ENCODE measurements around the gene IGFBP6. TPM values are rescaled to one million over a fixed set of nuclear protein-coding genes. Genes with fewer than 3 reads are reported as not detected.

Gene IGFBP6
- total RNA-seq, 1 experiment from 2014 or later: 4.2 TPM

DNA sequence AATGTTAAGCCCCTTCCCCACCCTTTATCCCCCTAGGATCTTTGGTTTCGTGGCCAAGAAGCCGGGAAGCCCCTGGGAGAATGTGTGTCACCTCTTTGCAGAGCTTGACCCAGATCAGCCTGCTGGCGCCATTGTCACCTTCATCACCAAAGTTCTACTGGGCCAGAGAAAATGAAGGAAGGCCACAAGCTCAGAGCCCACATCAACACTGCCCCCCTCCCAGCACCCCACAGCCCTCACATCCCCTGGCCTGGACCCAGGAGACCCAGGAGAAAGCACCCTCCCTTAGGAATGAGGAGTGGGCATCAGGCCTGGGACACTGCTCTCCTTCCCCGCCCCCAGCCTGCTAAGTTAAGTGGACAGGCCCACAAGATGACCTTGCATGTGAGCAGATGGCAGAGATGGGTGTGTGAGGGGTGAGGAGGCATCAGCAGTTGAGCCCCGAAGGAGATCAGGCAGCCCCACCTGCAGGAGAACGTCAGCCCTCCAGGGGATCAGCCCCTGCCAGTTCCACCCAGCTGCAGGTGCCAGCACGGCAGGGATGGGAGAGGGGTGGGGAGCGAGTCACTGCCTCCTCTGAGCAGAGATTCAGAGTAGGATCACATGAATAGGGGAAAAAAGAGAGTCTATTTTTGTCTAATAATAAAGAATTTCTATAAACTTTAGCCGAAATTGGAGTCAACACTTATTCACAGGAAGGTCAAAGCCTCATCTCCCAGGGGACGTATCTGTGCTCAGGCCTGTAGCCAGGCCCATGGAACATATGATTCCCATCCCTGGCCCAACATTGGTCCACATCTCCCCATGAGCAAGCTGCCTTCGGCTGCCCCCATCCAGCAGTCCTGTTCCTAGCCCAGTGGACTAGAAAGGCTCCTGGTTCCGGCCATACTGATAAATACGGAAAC, 33.5 kb upstream of the IGFBP6 start:
- Histone ChIP-seq H3K18ac (ENCODE audit: insufficient read length, low read depth, low read length) (no peak overlapping the region), H2AK5ac (ENCODE audit: insufficient read length, low read length) (no peak overlapping the region), H3K27ac (ENCODE audit: insufficient read length, low read depth, low read length) (no peak overlapping the region), H2BK120ac (ENCODE audit: low read depth, low read length, poor library complexity, severe bottlenecking) (no peak overlapping the region), H4K91ac (ENCODE audit: insufficient read length, low read depth, low read length) (no peak overlapping the region), H2BK15ac (ENCODE audit: low read depth, low read length) (no peak overlapping the region), H2BK5ac (ENCODE audit: insufficient read length, low read length) (no peak overlapping the region), H3K9me3 (ENCODE audit: control insufficient read depth, low read depth, low read length) (no peaks in the 10 kb centered on the region), H3K4ac (ENCODE audit: low read depth, low read length) (no peak overlapping the region), H3T11ph (ENCODE audit: low read length) (no peak overlapping the region), H2AFZ (ENCODE audit: low read length) (no peak overlapping the region), H3K79me1 (ENCODE audit: insufficient read depth, low read depth, low read length, poor library complexity, severe bottlenecking) (no peaks in the 10 kb centered on the region), H3K9ac (ENCODE audit: extremely low read depth, insufficient read length, low read length) (no peak overlapping the region), H4K8ac (replicated peaks; ENCODE audit: insufficient read length, low read depth, low read length) (no peak overlapping the region), H3K14ac (ENCODE audit: insufficient read depth, low read length) (no peak overlapping the region), H3K23me2 (ENCODE audit: insufficient read length, low read depth, low read length, poor library complexity, severe bottlenecking) (no peaks in the 10 kb centered on the region), H3K4me2 (ENCODE audit: insufficient read depth, insufficient read length, low read length) (no peak overlapping the region), H3K79me2 (ENCODE audit: insufficient read depth, low read length) (no peaks in the 10 kb centered on the region), H3K23ac (ENCODE audit: insufficient read length, low read depth, low read length) (no peak overlapping the region), H2BK12ac (ENCODE audit: insufficient read length, low read depth, low read length) (no peak overlapping the region), H3K4me1 (ENCODE audit: insufficient read depth, low read length) (no peaks in the 10 kb centered on the region), H3K27me3 (ENCODE audit: insufficient read depth, low read length) (peaks cover 2% of the 10 kb centered on the region; the same call in 1 of the 2 replicates), H4K20me1 (ENCODE audit: control insufficient read depth, insufficient read depth, insufficient read length) (no peaks in the 10 kb centered on the region), H4K5ac (ENCODE audit: insufficient read length, low read depth, low read length) (no peak overlapping the region), H3K56ac (ENCODE audit: insufficient read length, low read depth, low read length) (no peak overlapping the region), H2BK20ac (ENCODE audit: low read depth, low read length, poor library complexity, severe bottlenecking) (no peak overlapping the region)
- Mint-ChIP-seq H3K9me3 (no peaks in the 10 kb centered on the region), H3K27ac (no peak overlapping the region), H3K36me3 (ENCODE audit: insufficient read depth in 1 of 3, low read depth in 3 of 3) (peaks cover 2 to 8% (median 4%) of the 10 kb centered on the region in 3 experiments; a peak in 4 of 7 replicates), H3K27me3 (ENCODE audit: low read depth) (peaks cover 31% of the 10 kb centered on the region), H3K4me1 (peaks cover 17 to 21% of the 10 kb centered on the region in 2 experiments), H3K4me3 (no peak overlapping the region)
- no peak for DNase-seq
- TF ChIP-seq CTCF (conservative IDR thresholded peaks at IDR 0.05): no peak
- WGBS (ENCODE audit: extremely low coverage, insufficient read length, low lambda C conversion rate): no CpG with 5 or more reads among the region's 13 CpGs
